ENCODE results near the gene UNC93B1.

DNA sequence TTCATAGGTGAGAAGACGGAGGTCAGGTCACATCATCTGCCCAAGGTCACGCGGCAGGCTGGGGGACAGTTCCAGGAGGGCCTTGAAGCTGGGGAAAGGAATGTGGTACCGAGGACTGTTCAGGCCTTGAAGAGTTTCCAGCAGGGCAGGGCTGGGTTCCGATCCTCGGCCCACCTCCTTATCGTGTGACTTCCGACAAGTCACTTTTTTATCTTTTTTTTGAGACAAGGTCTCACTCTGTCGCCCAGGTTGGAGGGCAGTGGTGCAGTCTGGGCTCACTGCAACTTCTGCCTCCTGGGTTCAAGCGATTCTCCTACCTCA lies 27.2 kb upstream of the UNC93B1 start:
- TF ChIP-seq, protein P1, sequence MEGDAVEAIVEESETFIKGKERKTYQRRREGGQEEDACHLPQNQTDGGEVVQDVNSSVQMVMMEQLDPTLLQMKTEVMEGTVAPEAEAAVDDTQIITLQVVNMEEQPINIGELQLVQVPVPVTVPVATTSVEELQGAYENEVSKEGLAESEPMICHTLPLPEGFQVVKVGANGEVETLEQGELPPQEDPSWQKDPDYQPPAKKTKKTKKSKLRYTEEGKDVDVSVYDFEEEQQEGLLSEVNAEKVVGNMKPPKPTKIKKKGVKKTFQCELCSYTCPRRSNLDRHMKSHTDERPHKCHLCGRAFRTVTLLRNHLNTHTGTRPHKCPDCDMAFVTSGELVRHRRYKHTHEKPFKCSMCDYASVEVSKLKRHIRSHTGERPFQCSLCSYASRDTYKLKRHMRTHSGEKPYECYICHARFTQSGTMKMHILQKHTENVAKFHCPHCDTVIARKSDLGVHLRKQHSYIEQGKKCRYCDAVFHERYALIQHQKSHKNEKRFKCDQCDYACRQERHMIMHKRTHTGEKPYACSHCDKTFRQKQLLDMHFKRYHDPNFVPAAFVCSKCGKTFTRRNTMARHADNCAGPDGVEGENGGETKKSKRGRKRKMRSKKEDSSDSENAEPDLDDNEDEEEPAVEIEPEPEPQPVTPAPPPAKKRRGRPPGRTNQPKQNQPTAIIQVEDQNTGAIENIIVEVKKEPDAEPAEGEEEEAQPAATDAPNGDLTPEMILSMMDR (conservative IDR thresholded peaks at IDR 0.05), result no peak
- TF ChIP-seq EZH2 (IDR thresholded peaks at IDR 0.05; ENCODE audit: low read depth), result no peak

Data from PC-9 (cell line).